ENCODE results near the gene CMYA5.
"Not testable (repeated sequence)": the region's sequence is repeated elsewhere in the genome, so short reads cannot be mapped to it uniquely, and the experiment has no call there.

CMYA5 gene

GRCh38 chr5:79774855-79775237 is 85.2 kb downstream of the CMYA5 start:
- TF ChIP-seq YY1 (IDR thresholded peaks at IDR 0.05; ENCODE audit: insufficient read depth, insufficient read length), result no peak
- no peak for TF ChIP-seq ZNF274 (IDR thresholded peaks at IDR 0.05; ENCODE audit: low read depth, low read length)
- TF ChIP-seq SUZ12 (IDR thresholded peaks at IDR 0.05; ENCODE audit: extremely low read depth, insufficient read depth, insufficient read length), result no peak
- Histone ChIP-seq H3K4me3 (ENCODE audit: insufficient read length, low read depth) (no peak overlapping the region), H3K36me3 (ENCODE audit: insufficient read depth, insufficient read length, low read length) (no peaks in the 10 kb centered on the region), H3K9ac (ENCODE audit: insufficient read length, low read depth) (no peak overlapping the region), H3K27me3 (ENCODE audit: insufficient read depth, insufficient read length) (no peaks in the 10 kb centered on the region), H3K4me1 (ENCODE audit: insufficient read depth, insufficient read length) (no peaks in the 10 kb centered on the region), H3K9me3 (ENCODE audit: insufficient read depth, low read length) (peaks cover 8% of the 10 kb centered on the region; the same call in 1 of the 2 replicates)
- no peak for DNase-seq (ENCODE audit: low read depth, low spot score)

- not testable (repeated sequence) for H3K36me3 ChIP-seq (ENCODE audit: insufficient read depth, insufficient read length, low read length); H3K27me3 ChIP-seq (ENCODE audit: insufficient read depth, insufficient read length); H3K4me1 ChIP-seq (ENCODE audit: insufficient read depth, insufficient read length); H3K9me3 ChIP-seq (ENCODE audit: insufficient read depth, low read length); DNase-seq (ENCODE audit: low read depth, low spot score); H3K9ac ChIP-seq (ENCODE audit: insufficient read length, low read depth)
- peak overlapping the region; percentile 24 for H3K4me3 ChIP-seq (ENCODE audit: insufficient read length, low read depth)
Observed at GRCh38 chr5:79784741-79785140, 95.1 kb downstream of the CMYA5 start.

GRCh38 chr5:79785983-79786382 is 96.3 kb downstream of the CMYA5 start:
- Histone ChIP-seq H3K4me3 (ENCODE audit: insufficient read length, low read depth) (no peak overlapping the region), H3K27me3 (ENCODE audit: insufficient read depth, insufficient read length) (no peaks in the 10 kb centered on the region), H3K4me1 (ENCODE audit: insufficient read depth, insufficient read length) (no peaks in the 10 kb centered on the region), H3K9ac (ENCODE audit: insufficient read length, low read depth) (no peak overlapping the region), H3K9me3 (ENCODE audit: insufficient read depth, low read length) (peaks cover 10% of the 10 kb centered on the region; the same call in 1 of the 2 replicates), H3K36me3 (ENCODE audit: insufficient read depth, insufficient read length, low read length) (peaks cover 3% of the 10 kb centered on the region)
- TF ChIP-seq YY1 (IDR thresholded peaks at IDR 0.05; ENCODE audit: insufficient read depth, insufficient read length) (no peak), ZNF274 (IDR thresholded peaks at IDR 0.05; ENCODE audit: low read depth, low read length) (no peak), SUZ12 (IDR thresholded peaks at IDR 0.05; ENCODE audit: extremely low read depth, insufficient read depth, insufficient read length) (no peak)
- DNase-seq (ENCODE audit: low read depth, low spot score), result no peak

- H3K27me3 ChIP-seq (ENCODE audit: insufficient read depth, insufficient read length), result no peaks in the 10 kb centered on the region
- no peak for DNase-seq (ENCODE audit: low read depth, low spot score)
Observed at GRCh38 chr5:79787448-79787847, 97.8 kb downstream of the CMYA5 start.

GRCh38 chr5:79791843-79792242 is 102.2 kb downstream of the CMYA5 start:
- H3K9ac ChIP-seq (ENCODE audit: insufficient read length, low read depth), result no peak overlapping the region
- H3K27me3 ChIP-seq (ENCODE audit: insufficient read depth, insufficient read length), result no peaks in the 10 kb centered on the region
- no peak overlapping the region for H3K4me3 ChIP-seq (ENCODE audit: insufficient read length, low read depth)
- TF ChIP-seq ZNF274 (IDR thresholded peaks at IDR 0.05; ENCODE audit: low read depth, low read length), result no peak
- TF ChIP-seq YY1 (IDR thresholded peaks at IDR 0.05; ENCODE audit: insufficient read depth, insufficient read length), result no peak
- no peak for TF ChIP-seq SUZ12 (IDR thresholded peaks at IDR 0.05; ENCODE audit: extremely low read depth, insufficient read depth, insufficient read length)
- H3K4me1 ChIP-seq (ENCODE audit: insufficient read depth, insufficient read length), result no peaks in the 10 kb centered on the region
- DNase-seq (ENCODE audit: low read depth, low spot score), result no peak
- H3K36me3 ChIP-seq (ENCODE audit: insufficient read depth, insufficient read length, low read length), result peaks cover 9% of the 10 kb centered on the region
- no peaks in the 10 kb centered on the region for H3K9me3 ChIP-seq (ENCODE audit: insufficient read depth, low read length)

More at GRCh38 chr5:79787448-79787847, 97.8 kb downstream of the CMYA5 start:
- no peaks in the 10 kb centered on the region for H3K4me1 ChIP-seq (ENCODE audit: insufficient read depth, insufficient read length)
- H3K4me3 ChIP-seq (ENCODE audit: insufficient read length, low read depth), result no peak overlapping the region
- TF ChIP-seq YY1 (IDR thresholded peaks at IDR 0.05; ENCODE audit: insufficient read depth, insufficient read length) (no peak), SUZ12 (IDR thresholded peaks at IDR 0.05; ENCODE audit: extremely low read depth, insufficient read depth, insufficient read length) (no peak), ZNF274 (IDR thresholded peaks at IDR 0.05; ENCODE audit: low read depth, low read length) (no peak)
- H3K36me3 ChIP-seq (ENCODE audit: insufficient read depth, insufficient read length, low read length), result peaks cover 7% of the 10 kb centered on the region
- H3K9ac ChIP-seq (ENCODE audit: insufficient read length, low read depth), result no peak overlapping the region
- peaks cover 10% of the 10 kb centered on the region; the same call in 1 of the 2 replicates for H3K9me3 ChIP-seq (ENCODE audit: insufficient read depth, low read length)

GRCh38 chr5:79792463-79792862 is 102.8 kb downstream of the CMYA5 start:
- no peak for TF ChIP-seq YY1 (IDR thresholded peaks at IDR 0.05; ENCODE audit: insufficient read depth, insufficient read length)
- Histone ChIP-seq H3K36me3 (ENCODE audit: insufficient read depth, insufficient read length, low read length) (peaks cover 9% of the 10 kb centered on the region), H3K4me3 (ENCODE audit: insufficient read length, low read depth) (no peak overlapping the region), H3K9me3 (ENCODE audit: insufficient read depth, low read length) (no peaks in the 10 kb centered on the region), H3K4me1 (ENCODE audit: insufficient read depth, insufficient read length) (no peaks in the 10 kb centered on the region), H3K27me3 (ENCODE audit: insufficient read depth, insufficient read length) (no peaks in the 10 kb centered on the region), H3K9ac (ENCODE audit: insufficient read length, low read depth) (no peak overlapping the region)
- no peak for DNase-seq (ENCODE audit: low read depth, low spot score)

- H3K9ac ChIP-seq (ENCODE audit: insufficient read length, low read depth), result no peak overlapping the region
- TF ChIP-seq YY1 (IDR thresholded peaks at IDR 0.05; ENCODE audit: insufficient read depth, insufficient read length), result no peak
- no peak for TF ChIP-seq SUZ12 (IDR thresholded peaks at IDR 0.05; ENCODE audit: extremely low read depth, insufficient read depth, insufficient read length)
- no peak for TF ChIP-seq ZNF274 (IDR thresholded peaks at IDR 0.05; ENCODE audit: low read depth, low read length)
- H3K36me3 ChIP-seq (ENCODE audit: insufficient read depth, insufficient read length, low read length), result peaks cover 9% of the 10 kb centered on the region
- no peaks in the 10 kb centered on the region for H3K27me3 ChIP-seq (ENCODE audit: insufficient read depth, insufficient read length)
- DNase-seq (ENCODE audit: low read depth, low spot score), result no peak
- no peaks in the 10 kb centered on the region for H3K9me3 ChIP-seq (ENCODE audit: insufficient read depth, low read length)
- H3K4me1 ChIP-seq (ENCODE audit: insufficient read depth, insufficient read length), result no peaks in the 10 kb centered on the region
- H3K4me3 ChIP-seq (ENCODE audit: insufficient read length, low read depth), result no peak overlapping the region
Observed at GRCh38 chr5:79793304-79793703, 103.7 kb downstream of the CMYA5 start.

GRCh38 chr5:79793722-79794121 is 104.1 kb downstream of the CMYA5 start:
- Histone ChIP-seq H3K36me3 (ENCODE audit: insufficient read depth, insufficient read length, low read length) (peaks cover 9% of the 10 kb centered on the region), H3K4me3 (ENCODE audit: insufficient read length, low read depth) (no peak overlapping the region), H3K9me3 (ENCODE audit: insufficient read depth, low read length) (no peaks in the 10 kb centered on the region), H3K9ac (ENCODE audit: insufficient read length, low read depth) (no peak overlapping the region), H3K27me3 (ENCODE audit: insufficient read depth, insufficient read length) (no peaks in the 10 kb centered on the region), H3K4me1 (ENCODE audit: insufficient read depth, insufficient read length) (no peaks in the 10 kb centered on the region)
- TF ChIP-seq SUZ12 (IDR thresholded peaks at IDR 0.05; ENCODE audit: extremely low read depth, insufficient read depth, insufficient read length) (no peak), YY1 (IDR thresholded peaks at IDR 0.05; ENCODE audit: insufficient read depth, insufficient read length) (no peak), ZNF274 (IDR thresholded peaks at IDR 0.05; ENCODE audit: low read depth, low read length) (no peak)
- no peak for DNase-seq (ENCODE audit: low read depth, low spot score)

Measured in NT2/D1 (cell line).